Lower lobe of right lung (tissue), 2 donors: Measurements from ENCODE around the gene APMAP. TPM values are rescaled to one million over a fixed set of nuclear protein-coding genes. Genes with fewer than 3 reads are reported as not detected.

Experiments used
- ATAC-seq, 2 donors: fragments of 200-7000 bp; cut with Tn5 transposase; one replicate each; pipeline ENCODE4 v1.9.1; 2020 to 2022; ENCODE audit warnings: mild to moderate bottlenecking in 2 of 2, moderate library complexity in 2 of 2
- DNase-seq: peaks from one replicate; pipeline ENCODE4 v3.0.0-alpha.2; 2020
- H3K27ac ChIP-seq: fragments of 200-600 bp; one replicate; pipeline ENCODE4 v1.8.0; 2022
- H3K27me3 ChIP-seq: fragments of 200-600 bp; one replicate; pipeline ENCODE4 v1.8.0; 2022; ENCODE audit warnings: low read depth
- H3K36me3 ChIP-seq: fragments of 200-600 bp; one replicate; pipeline ENCODE4 v1.8.0; 2022; ENCODE audit warnings: mild to moderate bottlenecking
- H3K4me1 ChIP-seq: fragments of 200-600 bp; one replicate; pipeline ENCODE4 v1.8.0; 2022
- H3K4me3 ChIP-seq: fragments of 200-600 bp; one replicate; pipeline ENCODE4 v1.8.0; 2022; ENCODE audit warnings: mild to moderate bottlenecking
- H3K9me3 ChIP-seq: fragments of 200-600 bp; one replicate; pipeline ENCODE4 v1.8.0; 2022
- intact Hi-C: fragments of 100-400 bp; cut with DNase I; formaldehyde crosslinking; loops from one replicate; pipeline ENCODE4 v1.11.0; 2022
- long read RNA-seq: library from polyadenylated mRNA; unstranded; transcript quantifications from one replicate; pipeline ENCODE4 v2.0.0, GENCODE V29; 2021
- total RNA-seq: library from RNA; stranded (reverse); fragmentation: NEBNext Ultra II Directional; extraction: Animal tissue kit (Norgen Biotek cat#: 25700); gene quantifications from one replicate; pipeline ENCODE4 v1.2.1, GENCODE V29; 2021
- TF ChIP-seq, protein P1 (sequence below): fragments of 200-600 bp; IDR thresholded peaks from one replicate; pipeline ENCODE4 v1.8.0; 2022; ENCODE audit warnings: antibody characterized with exemption, mild to moderate bottlenecking
- donor health status: DM: no; HTN: yes; CAD: no; lungs with severe emphysema.

The APMAP gene, protein sequence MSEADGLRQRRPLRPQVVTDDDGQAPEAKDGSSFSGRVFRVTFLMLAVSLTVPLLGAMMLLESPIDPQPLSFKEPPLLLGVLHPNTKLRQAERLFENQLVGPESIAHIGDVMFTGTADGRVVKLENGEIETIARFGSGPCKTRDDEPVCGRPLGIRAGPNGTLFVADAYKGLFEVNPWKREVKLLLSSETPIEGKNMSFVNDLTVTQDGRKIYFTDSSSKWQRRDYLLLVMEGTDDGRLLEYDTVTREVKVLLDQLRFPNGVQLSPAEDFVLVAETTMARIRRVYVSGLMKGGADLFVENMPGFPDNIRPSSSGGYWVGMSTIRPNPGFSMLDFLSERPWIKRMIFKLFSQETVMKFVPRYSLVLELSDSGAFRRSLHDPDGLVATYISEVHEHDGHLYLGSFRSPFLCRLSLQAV
- 82.9 TPM for total RNA-seq
- long read RNA-seq, transcript APMAP-201 (9 exons, 2,430 nt): major isoform, 172 of 220 reads
- long read RNA-seq, partial matches to known transcripts: 22 of 220 reads
- long read RNA-seq, other reads (novel, unspliced or antisense): 24 of 220 reads

DNA sequence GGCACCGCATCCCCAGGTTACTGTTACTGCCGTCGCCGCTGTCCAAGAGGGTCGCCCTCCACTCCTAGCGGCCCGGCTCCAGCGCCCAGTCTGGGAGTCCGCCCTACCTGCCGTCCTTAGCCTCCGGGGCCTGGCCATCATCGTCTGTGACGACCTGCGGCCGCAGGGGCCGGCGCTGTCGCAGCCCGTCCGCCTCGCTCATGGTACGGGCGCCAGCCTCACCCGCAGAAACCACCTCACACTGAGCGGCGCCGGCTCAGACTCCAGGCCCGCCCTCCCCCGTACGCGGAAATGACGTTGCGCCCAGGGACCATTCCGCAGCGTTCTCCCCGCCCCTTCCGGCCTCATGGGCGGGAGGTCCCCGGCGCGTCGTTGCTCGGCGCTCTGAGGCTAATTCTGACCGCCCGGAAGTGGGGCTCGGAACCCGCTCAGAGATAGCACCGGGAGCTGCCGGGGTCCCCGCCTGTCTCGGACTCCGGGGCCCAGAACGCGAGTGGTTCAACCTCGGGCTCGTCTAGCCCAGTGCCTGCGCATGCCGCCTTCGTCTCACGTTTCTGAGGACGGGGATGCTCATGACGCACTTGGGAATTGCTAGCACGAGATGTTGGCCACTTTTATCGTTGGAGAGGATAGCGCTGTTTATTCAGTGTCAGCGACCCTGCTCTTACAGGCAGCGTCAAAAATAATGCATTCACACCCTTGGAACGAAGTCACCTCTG, at the start of gene APMAP:
Gene APMAP (minus strand): TSS at position 265 of the 719 bp plus-strand sequence. CDS start 63 bp downstream, at position 202.
- intact Hi-C loops: loop anchor here (5.0 kb wide), 1 partner anchor 75 kb away; no protein-coding TSS in a partner anchor
- peaks cover 36% of the 10 kb centered on the region for H3K4me1 ChIP-seq

DNA sequence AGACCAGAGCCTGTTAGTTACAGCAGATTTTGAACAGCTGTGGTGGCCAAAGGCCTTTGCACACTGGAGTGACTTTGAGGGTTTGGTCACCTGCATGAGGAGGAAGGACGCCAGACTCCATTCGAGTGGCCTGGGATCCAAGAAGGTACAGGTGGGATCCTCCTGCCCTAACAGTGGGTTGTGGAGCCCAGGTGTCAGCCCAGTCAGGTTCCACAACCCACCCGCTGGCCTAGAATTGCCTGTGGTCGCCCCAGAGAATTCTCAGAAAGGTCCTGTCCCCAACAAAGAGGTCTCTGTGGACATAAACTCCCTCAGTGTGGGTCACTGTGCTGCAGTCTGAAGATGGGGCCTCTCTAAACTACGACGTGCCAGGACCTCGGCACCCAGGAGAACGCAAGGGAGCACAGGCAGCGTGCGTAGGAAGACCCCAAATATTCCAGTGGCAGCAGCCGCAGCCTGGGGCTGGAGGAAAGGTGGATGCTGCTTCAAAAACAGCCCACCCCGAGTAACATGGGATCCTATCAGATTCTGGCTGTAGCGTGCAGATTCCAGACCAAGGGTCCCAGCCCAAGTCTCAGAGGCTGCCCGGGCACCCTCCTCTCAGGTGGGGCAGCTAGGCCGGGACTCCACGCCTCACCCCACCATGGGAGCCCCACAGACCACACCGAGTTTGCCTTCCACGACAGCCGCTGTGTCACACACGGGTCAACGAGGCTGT, 49.4 kb upstream of the APMAP start:
- H3K9me3 ChIP-seq: no peaks in the 10 kb centered on the region
- peaks cover 75% of the 10 kb centered on the region for H3K4me1 ChIP-seq
- ATAC-seq: no peak
- peak; percentile 30 for DNase-seq
- no peak overlapping the region for H3K4me3 ChIP-seq
- H3K36me3 ChIP-seq: peaks cover 23% of the 10 kb centered on the region
- H3K27ac ChIP-seq: peak overlapping the region; percentile 73
- intact Hi-C loops: no loop called here
- H3K27me3 ChIP-seq: no peaks in the 10 kb centered on the region
- TF ChIP-seq, protein P1, sequence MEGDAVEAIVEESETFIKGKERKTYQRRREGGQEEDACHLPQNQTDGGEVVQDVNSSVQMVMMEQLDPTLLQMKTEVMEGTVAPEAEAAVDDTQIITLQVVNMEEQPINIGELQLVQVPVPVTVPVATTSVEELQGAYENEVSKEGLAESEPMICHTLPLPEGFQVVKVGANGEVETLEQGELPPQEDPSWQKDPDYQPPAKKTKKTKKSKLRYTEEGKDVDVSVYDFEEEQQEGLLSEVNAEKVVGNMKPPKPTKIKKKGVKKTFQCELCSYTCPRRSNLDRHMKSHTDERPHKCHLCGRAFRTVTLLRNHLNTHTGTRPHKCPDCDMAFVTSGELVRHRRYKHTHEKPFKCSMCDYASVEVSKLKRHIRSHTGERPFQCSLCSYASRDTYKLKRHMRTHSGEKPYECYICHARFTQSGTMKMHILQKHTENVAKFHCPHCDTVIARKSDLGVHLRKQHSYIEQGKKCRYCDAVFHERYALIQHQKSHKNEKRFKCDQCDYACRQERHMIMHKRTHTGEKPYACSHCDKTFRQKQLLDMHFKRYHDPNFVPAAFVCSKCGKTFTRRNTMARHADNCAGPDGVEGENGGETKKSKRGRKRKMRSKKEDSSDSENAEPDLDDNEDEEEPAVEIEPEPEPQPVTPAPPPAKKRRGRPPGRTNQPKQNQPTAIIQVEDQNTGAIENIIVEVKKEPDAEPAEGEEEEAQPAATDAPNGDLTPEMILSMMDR: no peak

More for the DNA sequence above, at the start of gene APMAP:
- no peaks in the 10 kb centered on the region for H3K9me3 ChIP-seq
- H3K4me3 ChIP-seq: peak within 1 kb of the TSS; percentile 88
- H3K27ac ChIP-seq: peak within 1 kb of the TSS; percentile 96
- TF ChIP-seq, protein P1: peak; percentile 7
- no peaks in the 10 kb centered on the region for H3K27me3 ChIP-seq
- DNase-seq: peak; percentile 98
- peak; percentile 98 for ATAC-seq
- H3K36me3 ChIP-seq: no peaks in the 10 kb centered on the region

DNA sequence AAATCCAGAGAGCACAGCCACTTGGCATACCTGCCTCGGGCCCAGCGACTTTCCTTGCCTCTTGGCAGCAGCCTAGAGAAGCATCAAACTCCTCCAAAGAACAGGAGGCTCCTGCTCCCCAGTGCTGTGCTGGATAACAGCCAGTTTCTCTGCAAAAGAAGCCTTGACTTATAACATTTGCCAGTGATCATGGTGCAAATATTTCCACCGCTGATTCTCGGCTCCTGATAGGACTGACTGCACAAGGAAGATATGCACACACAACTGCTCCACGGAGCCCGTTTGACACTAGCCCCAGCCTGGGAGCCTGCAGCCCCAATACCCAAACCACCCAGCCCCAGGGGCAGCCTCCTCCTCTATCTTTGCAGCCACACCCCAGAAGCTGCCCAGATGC, 47.9 kb upstream of the APMAP start:
- DNase-seq: peak; percentile 69
- peak overlapping the region; percentile 73 for H3K27ac ChIP-seq
- no peaks in the 10 kb centered on the region for H3K27me3 ChIP-seq
- TF ChIP-seq, protein P1: no peak
- peak; percentile 58 to 66 for ATAC-seq
- no peaks in the 10 kb centered on the region for H3K9me3 ChIP-seq
- no peak overlapping the region for H3K4me3 ChIP-seq
- H3K4me1 ChIP-seq: peaks cover 81% of the 10 kb centered on the region
- H3K36me3 ChIP-seq: peaks cover 9% of the 10 kb centered on the region
- intact Hi-C loops: no loop called here

DNA sequence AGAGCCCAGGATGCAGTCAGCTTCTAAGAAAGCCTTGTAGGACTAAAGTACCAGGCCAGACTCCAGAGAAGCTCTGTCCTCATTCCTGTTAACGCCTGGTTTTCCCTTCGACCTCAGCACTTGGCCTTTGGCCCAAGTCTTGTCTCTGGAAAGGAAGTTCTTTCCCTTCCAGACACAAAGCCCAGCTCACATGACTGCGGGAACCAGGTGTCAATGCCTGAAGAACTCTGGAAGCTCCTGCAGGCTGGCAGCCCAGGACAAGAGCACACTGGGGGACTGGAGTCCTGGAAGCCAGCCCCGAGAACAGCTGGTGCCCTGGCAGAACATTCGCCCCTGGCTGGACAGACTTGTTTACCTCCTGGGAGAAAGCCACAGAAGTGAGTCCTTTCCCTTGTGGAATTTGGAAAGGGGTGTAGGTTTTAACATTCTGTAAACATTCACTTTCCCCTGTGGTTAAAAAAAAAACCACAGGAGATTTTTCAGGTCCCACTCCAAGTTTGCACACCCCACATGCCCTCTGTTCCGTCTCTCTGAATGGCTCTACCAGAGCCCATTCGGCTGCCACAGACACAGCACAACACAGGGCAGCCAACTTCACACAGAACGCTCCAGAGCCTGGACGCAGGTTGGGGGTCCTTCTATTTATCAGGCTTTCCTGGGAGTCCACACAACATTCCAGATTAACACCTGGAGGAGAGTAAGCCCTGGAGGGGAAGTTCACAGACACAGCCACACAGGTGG, 47.3 kb upstream of the APMAP start:
- TF ChIP-seq, protein P1: no peak
- no peaks in the 10 kb centered on the region for H3K27me3 ChIP-seq
- DNase-seq (peak; percentile 85), ATAC-seq (peak; percentile 80 to 85)
- intact Hi-C loops: no loop called here
- no peaks in the 10 kb centered on the region for H3K9me3 ChIP-seq
- peaks cover 87% of the 10 kb centered on the region for H3K4me1 ChIP-seq
- H3K27ac ChIP-seq: peak overlapping the region; percentile 73
- H3K36me3 ChIP-seq: peaks cover 7% of the 10 kb centered on the region
- H3K4me3 ChIP-seq: peak overlapping the region; percentile 4
